ENCODE results near the gene CD81. TPM values are rescaled to one million over a fixed set of nuclear protein-coding genes. Genes with fewer than 3 reads are reported as not detected.

CD81 gene
- total and polyA plus RNA-seq, 2 donors, result 59.8 to 179 TPM

GRCh38 chr11:2377511-2378443 lies 667 bp downstream of the CD81 start:
- Histone ChIP-seq H3K27me3 (ENCODE audit: control insufficient read depth in 2 of 2, insufficient read depth in 1 of 2, low read length in 1 of 2) (no peaks in the 10 kb centered on the region), H3K36me3 (ENCODE audit: control insufficient read depth in 2 of 2, insufficient read depth in 2 of 2, low read length in 1 of 2) (peaks cover 2 to 17% of the 10 kb centered on the region in 2 donors), H3K4me3 (ENCODE audit: low read length in 2 of 2) (peak overlapping the region; percentile 74 to 92), H3K27ac (ENCODE audit: low read depth in 1 of 2, low read length in 1 of 2) (peak overlapping the region; percentile 83 to 85), H3K4me1 (ENCODE audit: control insufficient read depth in 2 of 2, insufficient read depth in 2 of 2, low read length in 2 of 2) (peaks cover 27 to 47% of the 10 kb centered on the region in 2 donors), H3K9me3 (ENCODE audit: control insufficient read depth in 2 of 2, insufficient read depth in 1 of 2, low read length in 1 of 2) (peaks cover 1 to 9% of the 10 kb centered on the region in 2 donors)
- WGBS, result under 1% methylated on average over 88 of the region's 88 CpGs
- peak in 4 of 9 donors; percentile 50 to 76 (median 63) for DNase-seq (ENCODE audit: low read depth in 6 of 9, low spot score in 9 of 9)

DNA sequence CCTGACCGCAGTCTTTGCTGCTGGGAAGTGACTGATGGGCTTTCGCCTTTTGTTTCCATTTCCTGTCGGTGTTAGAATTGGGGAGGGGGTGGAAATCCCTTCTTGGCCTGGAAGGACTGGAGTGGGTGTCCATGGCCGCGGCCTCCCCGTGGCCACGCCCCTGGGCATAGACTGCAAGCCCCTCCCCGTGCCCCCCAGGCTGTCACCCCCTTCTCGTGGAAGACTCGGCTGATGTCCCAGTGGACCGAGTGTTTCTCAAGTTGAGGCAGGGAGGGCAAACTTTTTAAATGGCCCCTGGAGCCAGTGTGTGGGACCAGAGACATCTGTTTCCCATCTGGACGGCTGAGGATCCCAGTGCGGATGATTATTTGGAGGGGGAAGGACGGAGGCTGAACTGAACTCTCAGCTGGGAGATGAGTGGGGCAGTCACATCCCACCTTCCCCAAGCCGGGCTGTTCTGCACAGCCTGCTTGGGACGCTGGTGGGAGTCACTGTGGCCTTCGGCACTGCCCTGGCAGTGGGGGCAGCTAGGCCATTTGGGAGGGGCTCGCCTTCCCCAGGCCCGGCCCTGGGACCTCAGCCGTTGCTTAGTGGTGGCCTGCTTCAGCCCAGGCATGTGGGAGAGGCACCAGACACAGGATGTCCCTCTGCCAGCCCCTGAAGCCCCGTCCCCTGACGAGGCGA lies 1.6 kb downstream of the CD81 start:
- H3K36me3 ChIP-seq (ENCODE audit: control insufficient read depth in 2 of 2, insufficient read depth in 2 of 2, low read length in 1 of 2), result peaks cover 2 to 20% of the 10 kb centered on the region in 2 donors
- DNase-seq (ENCODE audit: low read depth in 6 of 9, low spot score in 9 of 9), result no peak
- no peaks in the 10 kb centered on the region for H3K27me3 ChIP-seq (ENCODE audit: control insufficient read depth in 2 of 2, insufficient read depth in 1 of 2, low read length in 1 of 2)
- H3K4me1 ChIP-seq (ENCODE audit: control insufficient read depth in 2 of 2, insufficient read depth in 2 of 2, low read length in 2 of 2), result peaks cover 27 to 56% of the 10 kb centered on the region in 2 donors
- peak overlapping the region; percentile 74 to 92 for H3K4me3 ChIP-seq (ENCODE audit: low read length in 2 of 2)
- peak overlapping the region in 1 of 2 donors; percentile 83 for H3K27ac ChIP-seq (ENCODE audit: low read depth in 1 of 2, low read length in 1 of 2)
- WGBS, result 56% methylated on average over 23 of the region's 23 CpGs
- H3K9me3 ChIP-seq (ENCODE audit: control insufficient read depth in 2 of 2, insufficient read depth in 1 of 2, low read length in 1 of 2), result peaks cover 1 to 9% of the 10 kb centered on the region in 2 donors

DNA sequence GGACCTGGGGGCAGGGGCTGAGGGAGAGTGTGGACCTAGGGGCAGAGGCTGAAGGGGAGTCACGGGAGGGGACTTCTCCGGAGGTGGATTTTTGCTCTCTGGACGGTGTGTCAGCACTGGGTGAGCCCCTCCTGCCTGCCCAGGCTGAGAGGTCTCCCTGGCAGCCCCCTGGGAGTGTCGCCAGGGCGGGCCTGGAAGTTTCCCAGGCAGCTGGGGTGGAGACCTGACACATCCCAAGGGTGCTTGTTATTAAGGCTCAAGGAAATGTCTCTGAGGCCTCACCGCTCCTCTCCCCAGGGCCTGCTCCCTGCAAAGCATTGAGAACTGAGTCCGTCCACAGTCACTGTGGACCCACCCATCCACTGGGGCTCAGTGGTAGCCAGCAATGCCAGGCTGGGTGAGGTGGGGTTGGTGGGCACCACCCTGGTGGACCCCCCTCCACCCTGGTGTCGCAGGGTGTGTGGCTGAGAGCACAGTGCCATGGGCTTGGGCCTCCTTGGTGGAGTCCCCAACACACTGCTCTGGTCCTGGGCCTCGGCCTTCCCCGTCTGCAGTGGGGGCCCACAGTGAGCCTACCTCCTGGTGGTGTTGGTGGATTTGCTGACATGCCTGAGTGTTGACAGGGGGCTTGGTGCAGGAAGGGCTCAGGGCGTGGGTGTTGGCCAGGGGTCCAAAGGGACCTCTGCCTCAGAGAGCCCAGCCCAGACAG lies 2.5 kb downstream of the CD81 start:
- Histone ChIP-seq H3K36me3 (ENCODE audit: control insufficient read depth in 2 of 2, insufficient read depth in 2 of 2, low read length in 1 of 2) (peaks cover 2 to 20% of the 10 kb centered on the region in 2 donors), H3K9me3 (ENCODE audit: control insufficient read depth in 2 of 2, insufficient read depth in 1 of 2, low read length in 1 of 2) (peaks cover 1 to 9% of the 10 kb centered on the region in 2 donors), H3K4me1 (ENCODE audit: control insufficient read depth in 2 of 2, insufficient read depth in 2 of 2, low read length in 2 of 2) (peaks cover 29 to 61% of the 10 kb centered on the region in 2 donors), H3K27ac (ENCODE audit: low read depth in 1 of 2, low read length in 1 of 2) (peak overlapping the region; percentile 30 to 36), H3K27me3 (ENCODE audit: control insufficient read depth in 2 of 2, insufficient read depth in 1 of 2, low read length in 1 of 2) (no peaks in the 10 kb centered on the region), H3K4me3 (ENCODE audit: low read length in 2 of 2) (no peak overlapping the region)
- 95% methylated on average over 11 of the region's 11 CpGs for WGBS
- no peak for DNase-seq (ENCODE audit: low read depth in 6 of 9, low spot score in 9 of 9)

- Histone ChIP-seq H3K9me3 (ENCODE audit: control insufficient read depth in 2 of 2, insufficient read depth in 1 of 2, low read length in 1 of 2) (peaks cover 1 to 9% of the 10 kb centered on the region in 2 donors), H3K4me3 (ENCODE audit: low read length in 2 of 2) (no peak overlapping the region), H3K36me3 (ENCODE audit: control insufficient read depth in 2 of 2, insufficient read depth in 2 of 2, low read length in 1 of 2) (peaks cover 2 to 20% of the 10 kb centered on the region in 2 donors), H3K27ac (ENCODE audit: low read depth in 1 of 2, low read length in 1 of 2) (peak overlapping the region; percentile 11 to 21), H3K27me3 (ENCODE audit: control insufficient read depth in 2 of 2, insufficient read depth in 1 of 2, low read length in 1 of 2) (no peaks in the 10 kb centered on the region), H3K4me1 (ENCODE audit: control insufficient read depth in 2 of 2, insufficient read depth in 2 of 2, low read length in 2 of 2) (peaks cover 36 to 69% of the 10 kb centered on the region in 2 donors)
- 94% methylated on average over 13 of the region's 13 CpGs for WGBS
- DNase-seq (ENCODE audit: low read depth in 6 of 9, low spot score in 9 of 9), result no peak
These were observed 3.3 kb downstream of the CD81 start for GRCh38 chr11:2380396-2380795.

DNA sequence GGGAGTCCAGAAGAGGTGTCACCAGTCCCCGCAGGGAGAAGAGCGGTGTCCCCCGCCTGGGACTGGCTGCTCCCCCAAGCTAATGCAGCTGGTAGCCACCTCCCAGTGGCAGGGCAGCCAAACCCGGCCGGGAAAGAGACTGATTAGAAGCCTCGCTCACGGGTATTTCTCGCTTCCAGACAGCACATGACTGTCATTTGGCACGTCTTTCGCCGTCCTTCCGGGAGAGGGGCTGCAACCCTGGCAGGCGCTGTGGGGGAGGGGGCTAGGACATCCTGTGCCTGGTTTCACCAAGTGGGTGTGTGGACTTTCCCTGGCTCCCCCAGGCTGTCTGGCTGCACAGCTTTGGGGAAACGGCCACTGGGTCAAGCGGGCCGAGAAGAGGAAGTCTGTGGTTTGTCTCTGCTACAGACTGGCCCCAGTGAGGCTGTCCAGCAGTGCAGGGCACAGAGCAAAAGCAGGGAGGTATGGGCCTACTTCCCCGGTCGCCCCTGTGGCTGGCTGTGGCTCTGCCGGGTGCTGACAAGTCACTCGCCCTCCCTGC lies 3.8 kb downstream of the CD81 start:
- peaks cover 39 to 74% of the 10 kb centered on the region in 2 donors for H3K4me1 ChIP-seq (ENCODE audit: control insufficient read depth in 2 of 2, insufficient read depth in 2 of 2, low read length in 2 of 2)
- no peak overlapping the region for H3K4me3 ChIP-seq (ENCODE audit: low read length in 2 of 2)
- peak overlapping the region in 1 of 2 donors; percentile 17 for H3K27ac ChIP-seq (ENCODE audit: low read depth in 1 of 2, low read length in 1 of 2)
- DNase-seq (ENCODE audit: low read depth in 6 of 9, low spot score in 9 of 9), result peak in 1 of 9 donors; percentile 24
- peaks cover 2 to 20% of the 10 kb centered on the region in 2 donors for H3K36me3 ChIP-seq (ENCODE audit: control insufficient read depth in 2 of 2, insufficient read depth in 2 of 2, low read length in 1 of 2)
- peaks cover 1 to 9% of the 10 kb centered on the region in 2 donors for H3K9me3 ChIP-seq (ENCODE audit: control insufficient read depth in 2 of 2, insufficient read depth in 1 of 2, low read length in 1 of 2)
- no peaks in the 10 kb centered on the region for H3K27me3 ChIP-seq (ENCODE audit: control insufficient read depth in 2 of 2, insufficient read depth in 1 of 2, low read length in 1 of 2)
- 94% methylated on average over 20 of the region's 20 CpGs for WGBS

DNA sequence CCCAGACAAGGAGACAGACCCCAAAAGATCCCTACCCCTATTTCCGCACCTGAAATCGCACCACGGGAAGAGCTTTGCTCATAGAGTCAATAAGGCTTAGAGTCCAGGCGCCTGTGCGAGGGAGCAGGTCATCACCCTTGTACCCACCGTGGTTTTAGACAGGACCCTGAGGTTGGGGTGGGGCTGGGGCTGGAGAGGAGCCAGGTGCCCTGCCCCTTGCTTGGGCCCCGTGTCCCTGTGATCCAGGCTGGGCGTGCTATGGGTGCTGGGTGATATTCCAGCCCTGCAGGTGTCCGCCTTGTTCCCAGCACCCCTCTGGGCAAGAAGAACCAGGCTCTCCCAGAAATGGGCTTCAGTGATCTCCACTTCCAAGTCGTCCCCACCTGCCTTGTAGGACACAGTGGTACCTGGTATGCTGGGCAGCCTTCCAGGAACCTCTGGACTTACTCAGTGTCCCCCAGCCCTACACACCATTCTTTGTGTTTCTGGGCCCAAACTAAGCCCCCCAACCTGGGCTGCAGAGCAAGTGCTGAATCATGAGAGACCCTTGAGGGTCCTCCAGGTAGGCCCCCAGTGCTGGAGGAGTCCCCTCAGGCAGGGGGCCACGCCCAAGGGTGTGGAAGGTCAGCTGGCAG lies 4.5 kb downstream of the CD81 start:
- no peaks in the 10 kb centered on the region for H3K27me3 ChIP-seq (ENCODE audit: control insufficient read depth in 2 of 2, insufficient read depth in 1 of 2, low read length in 1 of 2)
- peaks cover 1 to 9% of the 10 kb centered on the region in 2 donors for H3K9me3 ChIP-seq (ENCODE audit: control insufficient read depth in 2 of 2, insufficient read depth in 1 of 2, low read length in 1 of 2)
- H3K4me1 ChIP-seq (ENCODE audit: control insufficient read depth in 2 of 2, insufficient read depth in 2 of 2, low read length in 2 of 2), result peaks cover 45 to 80% of the 10 kb centered on the region in 2 donors
- WGBS, result 96% methylated on average over 11 of the region's 11 CpGs
- no peak for DNase-seq (ENCODE audit: low read depth in 6 of 9, low spot score in 9 of 9)
- H3K4me3 ChIP-seq (ENCODE audit: low read length in 2 of 2), result no peak overlapping the region
- H3K36me3 ChIP-seq (ENCODE audit: control insufficient read depth in 2 of 2, insufficient read depth in 2 of 2, low read length in 1 of 2), result peaks cover 2 to 20% of the 10 kb centered on the region in 2 donors
- H3K27ac ChIP-seq (ENCODE audit: low read depth in 1 of 2, low read length in 1 of 2), result no peak overlapping the region

DNA sequence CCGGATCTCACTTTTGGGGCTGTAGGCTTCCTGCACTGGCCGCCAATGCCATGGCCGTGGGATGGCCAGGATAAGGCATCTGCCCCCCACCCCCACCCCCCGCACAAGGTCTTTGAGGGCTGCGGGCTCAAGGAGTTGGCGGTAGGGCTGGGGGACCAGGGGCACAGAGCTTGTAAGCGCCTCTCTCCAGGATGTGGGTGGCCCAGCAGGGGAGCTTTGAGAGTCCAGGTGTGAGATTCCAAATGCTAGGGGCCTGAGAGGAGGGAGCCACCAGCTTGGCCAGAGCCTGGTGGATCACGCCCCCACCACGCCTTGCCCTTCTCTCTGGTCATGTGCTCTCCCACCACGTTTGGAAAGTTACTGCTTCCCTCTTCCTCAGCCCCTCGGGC lies 5.0 kb downstream of the CD81 start:
- Histone ChIP-seq H3K27me3 (ENCODE audit: control insufficient read depth in 2 of 2, insufficient read depth in 1 of 2, low read length in 1 of 2) (no peaks in the 10 kb centered on the region), H3K4me1 (ENCODE audit: control insufficient read depth in 2 of 2, insufficient read depth in 2 of 2, low read length in 2 of 2) (peaks cover 46 to 82% of the 10 kb centered on the region in 2 donors), H3K36me3 (ENCODE audit: control insufficient read depth in 2 of 2, insufficient read depth in 2 of 2, low read length in 1 of 2) (peaks cover 2 to 20% of the 10 kb centered on the region in 2 donors), H3K9me3 (ENCODE audit: control insufficient read depth in 2 of 2, insufficient read depth in 1 of 2, low read length in 1 of 2) (peaks cover 1 to 9% of the 10 kb centered on the region in 2 donors), H3K4me3 (ENCODE audit: low read length in 2 of 2) (no peak overlapping the region), H3K27ac (ENCODE audit: low read depth in 1 of 2, low read length in 1 of 2) (no peak overlapping the region)
- DNase-seq (ENCODE audit: low read depth in 6 of 9, low spot score in 9 of 9), result peak in 1 of 9 donors; percentile 16
- 73% methylated on average over 11 of the region's 11 CpGs for WGBS

Measured in thymus (tissue), 11 donors.